K562 (cell line): ENCODE measurements around the gene FERMT3. TPM values are rescaled to one million over a fixed set of nuclear protein-coding genes. Genes with fewer than 3 reads are reported as not detected.

Source experiments
- ATAC-seq: fragments of 200-7000 bp; cut with Tn5 transposase; 3 replicates; pipeline ENCODE4 v1.9.1; 2020; ENCODE audit warnings: moderate library complexity
- BruUV-seq: library from RNA; stranded (reverse); fragments of 400-500 nt; replicated peaks from 2 replicates; lab custom pipeline; 2021; lab: Mats Ljungman, UMichigan
- CTCF ChIA-PET: fragments of 300-600 bp; formaldehyde crosslinking; extraction: SDS; loops from one replicate; lab custom pipeline; 2021; ENCODE audit warnings: low intra/inter-chr PET ratio; lab: Yijun Ruan, JAX
- POLR2A ChIA-PET: fragments of 300-600, 350-650 bp; sonication (Branson Sonifier 250); formaldehyde crosslinking; extraction: SDS; loops from one replicate; lab custom pipeline; 2021; ENCODE audit warnings: antibody characterized with exemption, inconsistent platforms; lab: Yijun Ruan, JAX
- DNase-seq, 4 experiments: peaks; one replicate each; pipeline versions ENCODE4 v3.0.0 to v3.0.0-alpha.2; 2011 to 2018; ENCODE audit warnings: low spot score in 3 of 4, mixed read lengths in 3 of 4; ENCODE audit errors: extremely low read depth in 1 of 4
- FAIRE-seq: peaks from 2 replicates; lab custom pipeline; 2011; peaks lifted over from hg19 to GRCh38; lab: Jason Lieb, UNC
- H2AFZ ChIP-seq: 2 replicates; pipeline ENCODE4 v1.6.0; 2011; ENCODE audit warnings: low read depth, low read length, control low read depth, inconsistent platforms
- H3K27ac ChIP-seq: fragments of 200-600 bp; 3 replicates; pipeline ENCODE4 v1.8.0; 2011; ENCODE audit warnings: low read depth, mild to moderate bottlenecking, control low read depth, inconsistent platforms, low read length, moderate library complexity, mixed read lengths; ENCODE audit errors: extremely low read depth
- H3K27me3 ChIP-seq, 2 experiments: fragments of 300-600 bp in 1 of 2; 2 replicates in 1 of 2; 3 replicates in 1 of 2; pipeline versions ENCODE4 v1.6.0 to v1.8.0; 2011; ENCODE audit warnings: inconsistent platforms in 2 of 2, low read length in 2 of 2, mild to moderate bottlenecking in 1 of 2, mixed read lengths in 1 of 2, moderate library complexity in 1 of 2; ENCODE audit not compliant: control insufficient read depth in 2 of 2, insufficient read depth in 2 of 2
- H3K36me3 ChIP-seq: fragments of 300-600 bp; 3 replicates; pipeline ENCODE4 v1.8.0; 2011; ENCODE audit warnings: mild to moderate bottlenecking, low read length, inconsistent platforms; ENCODE audit not compliant: control insufficient read depth, insufficient read depth
- H3K4me1 ChIP-seq, 2 experiments: fragments of 200-600 bp in 1 of 2; replicated peaks in 1 of 2; 2 replicates in 1 of 2; 3 replicates in 1 of 2; pipeline versions ENCODE4 v1.5.1 to v1.8.0; 2011; ENCODE audit warnings: inconsistent platforms in 2 of 2, low read length in 2 of 2, mild to moderate bottlenecking in 1 of 2, mixed read lengths in 1 of 2, moderate library complexity in 1 of 2; ENCODE audit not compliant: control insufficient read depth in 2 of 2, insufficient read depth in 2 of 2
- H3K4me2 ChIP-seq: 2 replicates; pipeline ENCODE4 v1.6.1; 2011; ENCODE audit warnings: low read length, control low read depth, inconsistent platforms, mixed read lengths; ENCODE audit not compliant: insufficient read depth
- H3K4me3 ChIP-seq: fragments of 200-600 bp; sonication (generic), shearing (Covaris generic); 2 replicates; pipeline ENCODE4 v1.5.1; 2016; ENCODE audit warnings: control low read depth, inconsistent platforms
- H3K79me2 ChIP-seq: fragments of 200-600 bp; 3 replicates; pipeline ENCODE4 v1.8.0; 2011; ENCODE audit warnings: low read length, inconsistent platforms; ENCODE audit not compliant: control insufficient read depth, insufficient read depth
- H3K9ac ChIP-seq, 2 experiments: 2 replicates each; pipeline versions ENCODE4 v1.6.0 to v1.6.1; 2011; ENCODE audit warnings: low read depth in 2 of 2, low read length in 2 of 2, control low read depth in 1 of 2, inconsistent platforms in 1 of 2, mild to moderate bottlenecking in 1 of 2, mixed read lengths in 1 of 2; ENCODE audit not compliant: insufficient read depth in 1 of 2
- H3K9me1 ChIP-seq: one replicate; pipeline ENCODE4 v1.6.0; 2011; ENCODE audit warnings: inconsistent platforms, mild to moderate bottlenecking, low read length, moderate library complexity; ENCODE audit not compliant: control insufficient read depth, insufficient read depth
- H3K9me3 ChIP-seq: replicated peaks from 2 replicates; pipeline ENCODE4 v1.5.1; 2011; ENCODE audit warnings: low read depth, low read length, inconsistent platforms; ENCODE audit not compliant: control insufficient read depth, insufficient read depth
- H4K20me1 ChIP-seq: replicated peaks from 2 replicates; pipeline ENCODE4 v1.6.1; 2011; ENCODE audit warnings: low read length, inconsistent platforms, mixed read lengths; ENCODE audit not compliant: control insufficient read depth, insufficient read depth
- DDX20 ChIP-seq: fragments of 450-650 bp; IDR thresholded peaks from 2 replicates; pipeline ENCODE4 v1.6.1; 2016; ENCODE audit warnings: missing genetic modification characterization, low read depth, mild to moderate bottlenecking, missing compliant biosample characterization, moderate library complexity
- ILF3 ChIP-seq: fragments of 450-650 bp; IDR thresholded peaks from 2 replicates; pipeline ENCODE4 v1.6.1; 2018; ENCODE audit warnings: antibody characterized with exemption, mild to moderate bottlenecking, moderate library complexity, borderline replicate concordance
- JUND ChIP-seq, 2 experiments: IDR thresholded peaks; 2 replicates in 1 of 2; 3 replicates in 1 of 2; pipeline ENCODE4 v1.6.1; 2011; ENCODE audit warnings: borderline replicate concordance in 2 of 2, low read depth in 2 of 2, low read length in 2 of 2, improper control_type of control experiment in 1 of 2, missing biosample characterization in 1 of 2, missing genetic modification characterization in 1 of 2, missing genetic modification reagents in 1 of 2
- RBFOX2 ChIP-seq: fragments of 200-400 bp; formaldehyde crosslinking; IDR thresholded peaks from 2 replicates; pipeline ENCODE4 v1.6.1; 2017; ENCODE audit warnings: low read depth, mild to moderate bottlenecking, low read length, moderate library complexity
- ZBTB33 ChIP-seq: sonication (generic); formaldehyde crosslinking; IDR thresholded peaks from 2 replicates; pipeline ENCODE4 v1.8.1; 2023; ENCODE audit warnings: mild to moderate bottlenecking, missing genetic modification reagents
- ZNF778 ChIP-seq: fragments of 450-650 bp; formaldehyde crosslinking; IDR thresholded peaks from 2 replicates; pipeline ENCODE4 v1.4.0; 2020; ENCODE audit warnings: mild to moderate bottlenecking, moderate library complexity
- WGBS: fragments of 100-300 bp; shearing (Covaris generic); methylation state at CpG from one replicate; pipeline ENCODE4 v1.1.6; 2016; ENCODE audit warnings: low coverage, mixed read lengths; ENCODE audit not compliant: insufficient coverage; ENCODE audit errors: missing lambda C conversion rate; 5-methylcytosine and 5-hydroxymethylcytosine counted together
- in situ Hi-C: fragments of 300-500 bp; cut with MboI; formaldehyde crosslinking; loops from 4 replicates; pipeline ENCODE4 v1.15.0; 2018; ENCODE audit warnings: inconsistent platforms, mixed read lengths
- intact Hi-C: fragments of 100-400 bp; cut with micrococcal nuclease; formaldehyde crosslinking; loops from 2 replicates; pipeline ENCODE4 v1.14.2; 2022
- polyA plus RNA-seq, 8 experiments: library from polyadenylated mRNA; depleted of rRNA in 4 of 8; stranded (reverse) in 5 of 8; unstranded in 3 of 8; fragments of >200 nt; fragmentation: Nextera tagmentation in 2 of 8; fragmentation: Illumina TruSeq in 1 of 8; extraction: Ambion mirVana in 2 of 8; extraction: Trizol in 1 of 8; gene quantifications; 2 replicates each; pipeline versions ENCODE4 v1.2.1 to v1.2.3, GENCODE V29; 2011 to 2014; ENCODE audit warnings: inconsistent platforms in 1 of 8, missing spikeins in 1 of 8
- total RNA-seq, 7 experiments: library from RNA; depleted of rRNA in 6 of 7; stranded (reverse); fragments of >200 nt in 6 of 7; fragmentation: Illumina TruSeq in 2 of 7; extraction: Trizol in 2 of 7; gene quantifications; 2 replicates each; pipeline versions ENCODE4 v1.2.1 to v1.2.3, GENCODE V29; 2011 to 2021; ENCODE audit warnings: low replicate concordance in 1 of 7

Gene FERMT3
- total and polyA plus RNA-seq, 9 of the 15 experiments (the other 6 are each of a cell fraction or from before 2014, with no cell fraction given) = 3.2 to 275 (median 79.7) TPM

GRCh38 chr11:64255135-64256128, 48.9 kb downstream of the FERMT3 start:
- no TSS peak for BruUV-seq
- WGBS = 88% methylated on average over 28 of the region's 35 CpGs
- peak overlapping the region in 1 of 2 experiments; percentile 66; a peak in 2 of 4 replicates for H3K9ac ChIP-seq
- no peak overlapping the region for H3K4me2 ChIP-seq
- H3K27me3 ChIP-seq = no peaks in the 10 kb centered on the region
- intact Hi-C loops = no loop called here
- peaks cover 27% of the 10 kb centered on the region for H3K79me2 ChIP-seq
- POLR2A ChIA-PET = interaction anchor here (0.9 to 4.4 kb wide), 4 partner anchors 9 to 49 kb away, joined by 3 to 43 read pairs (median 4); partner anchors contain the start of gene FERMT3
- H3K9me1 ChIP-seq = no peaks in the 10 kb centered on the region
- no peak overlapping the region for H2AFZ ChIP-seq
- no peak overlapping the region for H3K27ac ChIP-seq
- FAIRE-seq (no peak), ATAC-seq (no peak), DNase-seq (no peak)
- peaks cover 11% of the 10 kb centered on the region for H4K20me1 ChIP-seq
- CTCF ChIA-PET = no interaction called here
- H3K9me3 ChIP-seq = no peaks in the 10 kb centered on the region
- TF ChIP-seq ZNF778 (CRISPR knock-in tag) (no peak), ZBTB33 (CRISPR knock-in tag) (no peak), ILF3 (no peak), JUND (IDR thresholded peaks at IDR 0.05; ENCODE audit: borderline replicate concordance, low read depth, low read length) (no peak), JUND (tag; IDR thresholded peaks at IDR 0.05; ENCODE audit: borderline replicate concordance, low read depth, low read length) (no peak), RBFOX2 (peak; percentile 2), DDX20 (no peak)
- in situ Hi-C loops = no loop called here
- H3K4me3 ChIP-seq = no peak overlapping the region
- H3K36me3 ChIP-seq = peaks cover 66% of the 10 kb centered on the region
- peaks cover 9 to 69% of the 10 kb centered on the region in 2 experiments; a peak in 4 of 5 replicates for H3K4me1 ChIP-seq
